SHP77 treated with DMSO at 0.1 percent for 48 hours (cell line): ENCODE data around the gene IDUA.

Experiments used
- DNase-seq: peaks from one replicate; lab custom pipeline; 2025; lab: John Stamatoyannopoulos, UW

Gene IDUA

DNA sequence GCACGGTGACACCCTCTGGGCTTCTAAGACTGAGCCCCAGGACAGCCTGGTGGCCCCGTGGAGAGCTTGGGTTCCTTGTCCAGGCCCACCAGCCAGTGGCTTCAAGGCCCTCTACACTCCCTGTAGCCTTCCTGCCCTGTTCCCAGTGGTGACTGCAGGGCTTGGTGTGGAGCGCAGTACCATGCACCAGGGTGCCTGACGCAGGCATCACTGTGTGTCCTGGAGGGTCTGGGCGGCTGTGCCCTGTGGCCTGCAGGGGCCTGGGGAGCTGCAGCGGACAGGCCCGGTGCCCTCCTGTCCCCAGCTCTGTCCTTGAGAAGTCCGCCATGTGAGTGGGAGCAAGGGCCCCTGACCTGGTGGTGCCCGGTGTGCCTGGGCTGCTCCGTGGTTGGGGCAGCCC, 28.9 kb downstream of the IDUA start:
- no peak for DNase-seq

DNA sequence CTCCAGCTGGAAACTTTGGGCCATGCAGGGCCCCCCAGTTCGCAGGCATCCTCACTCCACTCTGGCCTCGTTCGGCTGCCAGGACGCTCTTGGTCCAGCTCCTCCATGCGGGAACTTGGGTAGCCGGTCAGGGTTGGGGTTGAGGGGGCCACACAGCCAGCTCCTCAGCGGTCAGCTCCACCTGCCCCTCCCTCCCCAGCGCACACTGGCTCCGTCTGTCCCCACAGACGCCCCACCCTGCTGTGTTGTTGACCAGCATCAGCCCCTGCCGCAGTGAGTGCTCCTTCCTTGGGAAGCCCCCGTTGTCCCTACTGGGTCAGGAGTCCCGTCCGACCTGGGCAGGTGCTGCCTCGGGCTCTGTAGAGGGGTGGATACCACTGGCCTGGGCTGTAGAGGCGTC, 30.4 kb downstream of the IDUA start:
- no peak for DNase-seq

DNA sequence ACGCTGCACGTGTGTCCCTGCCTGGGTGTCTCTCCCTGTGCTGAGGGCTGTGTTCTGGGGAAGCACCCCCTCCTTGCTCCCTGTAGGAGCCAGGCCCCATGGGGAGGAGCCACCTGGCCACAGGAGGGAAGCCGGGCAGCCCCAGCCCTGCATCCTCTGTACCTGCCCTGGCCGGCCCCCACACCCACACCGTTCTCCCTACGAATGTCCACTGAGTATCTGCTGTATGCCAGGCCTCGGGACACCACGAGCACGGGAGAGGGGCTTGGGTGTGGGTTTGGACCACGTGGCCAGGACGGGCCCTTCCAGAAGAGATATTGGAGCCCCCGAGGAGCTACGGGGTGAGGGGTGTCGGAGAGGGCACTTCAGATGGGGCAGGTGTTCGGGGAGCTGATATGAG, 30.9 kb downstream of the IDUA start:
- no peak for DNase-seq

DNA sequence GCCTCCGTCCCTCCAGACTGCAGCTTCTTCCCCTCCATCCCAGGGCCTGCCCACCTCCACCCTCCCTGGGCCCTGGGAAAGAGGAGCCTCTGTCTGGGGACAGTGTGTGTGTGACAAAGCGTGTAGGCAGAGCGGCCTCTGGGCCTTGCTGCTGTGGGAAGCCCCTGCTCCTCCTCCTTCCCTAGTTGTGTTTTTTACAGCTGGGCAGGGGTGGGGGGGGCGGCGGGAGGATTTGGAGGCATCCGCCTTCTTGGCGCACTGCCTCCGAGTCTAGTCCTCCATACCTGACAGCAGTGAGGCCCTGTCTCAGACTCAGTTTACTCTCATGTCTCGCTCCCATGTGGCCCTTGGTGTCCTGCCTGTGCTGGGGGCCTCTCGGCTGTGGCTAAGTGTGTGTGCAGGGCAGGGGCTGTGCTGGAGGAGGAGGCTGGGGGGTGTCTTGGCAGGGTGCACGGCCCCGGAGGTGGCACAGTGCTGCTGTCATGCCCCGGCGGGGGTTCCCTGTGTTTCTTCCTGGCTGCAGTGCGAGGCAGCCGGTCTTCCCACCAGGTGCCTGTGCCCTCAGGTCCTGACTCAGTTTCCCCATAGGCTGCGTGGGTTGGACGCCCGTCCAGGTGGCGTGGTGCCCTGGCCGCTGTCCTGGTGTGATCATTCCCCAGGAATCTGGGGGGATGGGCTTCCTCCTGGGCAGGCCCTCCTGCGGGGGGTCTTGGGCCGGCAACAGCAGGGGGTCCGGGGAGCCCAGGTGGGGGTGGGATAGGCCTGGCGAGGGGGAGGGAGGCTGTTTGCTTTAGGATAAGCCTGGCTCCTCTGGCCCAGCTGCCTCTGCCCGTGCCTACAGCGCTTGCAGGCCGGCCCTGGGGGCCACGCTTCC, 31.5 kb downstream of the IDUA start:
- DNase-seq: no peak

DNA sequence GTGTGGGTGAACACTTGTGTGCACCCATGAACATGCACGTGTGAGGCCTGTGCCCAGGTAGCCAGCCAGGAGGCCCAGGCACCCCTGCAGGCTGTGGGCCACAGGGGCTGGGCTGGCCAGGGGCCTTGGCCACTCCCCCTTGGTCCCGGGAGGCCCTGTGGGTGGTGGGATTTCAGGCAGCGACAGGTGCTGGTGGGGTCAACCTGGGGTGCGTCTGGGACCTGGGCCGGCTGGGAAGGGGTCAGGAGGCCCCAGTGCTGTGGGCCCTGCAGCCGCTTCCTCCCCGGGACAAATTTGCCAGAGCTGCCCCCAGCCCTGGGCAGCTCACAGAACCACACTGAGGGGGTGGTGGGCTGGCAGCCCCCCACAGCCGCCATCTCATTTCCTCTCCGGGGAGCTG, 32.5 kb downstream of the IDUA start:
- no peak for DNase-seq

DNA sequence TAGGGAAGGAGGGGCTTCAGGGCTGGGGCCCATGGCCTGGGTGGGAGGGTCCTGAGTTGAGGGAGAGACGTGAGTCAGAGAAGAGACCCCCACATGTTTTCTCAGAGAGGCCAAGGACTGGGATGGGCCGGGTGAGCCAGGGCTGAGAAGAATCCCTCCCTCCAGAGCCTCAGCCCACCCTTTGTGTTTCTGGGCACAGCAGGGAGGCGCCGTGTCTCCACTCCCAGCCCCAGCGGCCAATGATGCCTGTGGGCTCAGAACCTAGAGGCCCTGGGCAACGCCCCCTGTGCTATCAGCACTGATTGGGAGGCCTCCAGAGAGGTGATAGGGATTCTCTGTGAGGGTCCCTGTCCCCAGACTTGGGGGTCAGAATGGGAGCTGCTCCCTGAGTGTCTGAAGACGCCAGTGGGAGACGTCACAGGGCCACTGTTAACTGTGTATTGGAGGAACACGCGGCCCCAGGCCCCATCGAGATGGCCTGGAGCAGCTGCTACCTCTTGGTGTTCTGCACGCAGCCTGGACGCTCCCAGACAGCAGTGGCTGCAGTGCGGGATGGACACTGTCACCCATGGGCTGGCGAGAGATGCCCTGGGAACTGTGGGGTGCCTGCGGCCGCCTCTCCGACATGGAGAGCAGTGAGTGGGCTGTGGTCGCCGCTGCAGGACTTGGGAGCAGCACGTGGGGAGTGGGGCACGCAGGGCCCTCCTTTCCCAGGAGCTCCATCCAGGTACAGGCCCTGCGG, 33.1 kb downstream of the IDUA start:
- DNase-seq: no peak

DNA sequence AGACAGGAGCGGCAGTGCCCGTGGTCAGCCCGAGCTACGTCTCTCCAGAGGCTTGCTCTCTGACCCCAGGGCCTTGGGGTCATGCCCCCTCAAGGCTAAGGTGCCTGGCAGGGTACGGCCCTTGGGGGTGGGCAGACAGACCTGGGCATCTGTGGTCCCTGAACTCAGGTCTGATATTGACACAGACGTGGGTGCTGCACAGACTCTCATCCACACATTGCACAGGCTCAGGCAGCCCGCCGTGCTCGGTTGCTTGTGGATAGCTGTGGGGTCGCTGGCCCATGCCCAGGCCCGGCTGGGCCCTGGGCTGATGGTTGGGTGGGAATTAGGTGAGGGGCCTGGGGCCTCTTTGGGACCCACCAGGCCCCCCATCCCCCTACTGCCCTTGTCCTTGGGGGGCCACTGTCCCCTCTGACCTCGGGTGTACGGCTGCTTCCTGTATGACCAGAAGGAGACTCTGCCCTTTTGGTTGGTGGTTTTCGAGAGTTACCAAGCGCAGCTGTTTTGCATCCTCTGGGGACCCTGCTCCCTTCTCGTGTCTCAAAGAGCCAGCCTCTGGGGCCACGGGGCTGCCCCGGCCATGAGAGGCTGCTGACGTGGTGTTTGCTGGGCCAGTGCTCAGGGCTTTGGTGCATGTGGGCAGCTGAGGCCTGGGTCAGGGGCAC, 34.7 kb downstream of the IDUA start:
- no peak for DNase-seq

DNA sequence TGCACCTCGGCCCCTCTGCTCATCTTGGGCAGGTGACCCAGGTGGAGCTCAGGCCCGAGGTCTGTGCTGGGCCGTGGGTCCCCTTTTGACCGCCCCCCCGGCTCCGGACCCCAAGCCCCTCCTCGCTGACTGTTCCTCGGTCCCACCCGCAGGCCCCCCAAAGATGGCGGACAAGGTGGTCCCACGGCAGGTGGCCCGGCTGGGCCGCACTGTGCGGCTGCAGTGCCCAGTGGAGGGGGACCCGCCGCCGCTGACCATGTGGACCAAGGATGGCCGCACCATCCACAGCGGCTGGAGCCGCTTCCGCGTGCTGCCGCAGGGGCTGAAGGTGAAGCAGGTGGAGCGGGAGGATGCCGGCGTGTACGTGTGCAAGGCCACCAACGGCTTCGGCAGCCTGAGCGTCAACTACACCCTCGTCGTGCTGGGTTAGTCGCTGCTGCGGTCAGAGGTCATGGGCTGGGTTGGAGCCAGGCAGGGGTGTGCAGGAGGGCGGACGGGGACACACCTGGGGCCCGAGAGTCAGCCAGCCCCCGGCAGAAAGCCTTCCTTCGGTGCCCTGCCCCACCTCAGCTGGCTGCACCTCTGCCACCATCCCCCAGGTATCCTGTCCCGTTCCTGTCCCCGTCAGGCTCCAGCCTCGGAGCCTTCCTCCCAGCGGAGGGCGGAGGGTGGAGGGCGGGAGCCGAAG, 35.4 kb downstream of the IDUA start:
- DNase-seq: no peak

DNA sequence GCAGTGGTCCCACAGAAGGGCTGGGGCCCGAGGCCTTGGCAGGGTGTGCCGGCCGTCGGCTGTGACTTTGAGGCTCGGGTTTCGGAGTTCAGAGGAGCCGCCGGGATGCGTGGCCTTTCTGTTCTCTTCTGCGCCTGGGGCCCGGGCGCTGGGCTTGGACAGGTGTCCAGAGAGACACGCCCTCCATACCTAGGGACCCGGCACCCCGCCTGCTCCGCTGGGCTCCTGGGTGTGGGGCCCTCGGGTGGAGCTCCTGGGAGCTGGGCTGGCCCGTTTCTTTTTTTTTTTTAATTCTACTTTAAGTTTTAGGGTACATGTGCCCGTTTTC, 35.9 kb downstream of the IDUA start:
- DNase-seq: no peak

DNA sequence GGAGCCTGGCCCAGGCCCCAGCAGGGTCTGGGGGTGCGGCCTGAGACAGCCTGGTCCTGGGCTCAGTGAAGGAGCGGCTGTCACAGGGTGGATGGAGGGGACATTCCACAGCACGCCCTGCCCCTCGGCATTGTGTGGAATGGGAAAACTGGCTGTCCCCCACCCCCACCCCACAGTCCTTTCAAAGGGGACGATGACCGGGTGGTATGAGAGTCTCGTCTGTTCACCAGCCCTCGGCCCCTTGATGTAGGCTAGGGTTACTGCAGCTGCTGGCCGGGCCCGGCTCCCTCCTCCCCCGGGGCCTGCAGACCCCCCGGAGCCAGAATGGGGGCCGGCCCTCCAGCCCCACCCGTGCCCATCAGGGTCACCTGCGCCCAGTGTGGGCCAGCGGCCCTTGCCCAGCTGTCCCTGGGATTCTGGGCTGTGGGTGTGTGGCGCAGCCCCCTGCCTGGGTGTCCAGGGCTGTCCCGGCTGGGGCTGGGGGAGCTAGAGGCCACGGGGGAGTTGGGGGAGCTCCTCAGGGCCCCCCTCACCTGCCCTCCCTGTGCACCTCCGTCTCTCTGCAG, 36.3 kb downstream of the IDUA start:
- no peak for DNase-seq

DNA sequence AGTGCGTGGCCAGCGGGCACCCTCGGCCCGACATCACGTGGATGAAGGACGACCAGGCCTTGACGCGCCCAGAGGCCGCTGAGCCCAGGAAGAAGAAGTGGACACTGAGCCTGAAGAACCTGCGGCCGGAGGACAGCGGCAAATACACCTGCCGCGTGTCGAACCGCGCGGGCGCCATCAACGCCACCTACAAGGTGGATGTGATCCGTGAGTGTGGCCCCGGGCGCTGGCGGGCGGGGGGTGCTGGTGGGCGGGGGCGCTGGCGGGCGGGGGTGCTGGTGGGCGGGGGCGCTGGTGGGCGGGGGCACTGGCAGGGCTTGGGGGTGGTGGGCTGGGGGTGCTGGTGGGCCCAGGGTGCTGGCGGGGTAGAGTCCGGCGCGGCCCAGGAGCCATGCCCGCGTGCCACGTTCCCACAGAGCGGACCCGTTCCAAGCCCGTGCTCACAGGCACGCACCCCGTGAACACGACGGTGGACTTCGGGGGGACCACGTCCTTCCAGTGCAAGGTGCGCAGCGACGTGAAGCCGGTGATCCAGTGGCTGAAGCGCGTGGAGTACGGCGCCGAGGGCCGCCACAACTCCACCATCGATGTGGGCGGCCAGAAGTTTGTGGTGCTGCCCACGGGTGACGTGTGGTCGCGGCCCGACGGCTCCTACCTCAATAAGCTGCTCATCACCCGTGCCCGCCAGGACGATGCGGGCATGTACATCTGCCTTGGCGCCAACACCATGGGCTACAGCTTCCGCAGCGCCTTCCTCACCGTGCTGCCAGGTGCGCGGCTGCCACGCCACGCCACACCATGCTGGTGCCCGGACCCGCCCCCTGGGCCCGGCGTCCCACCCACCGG, 37.3 kb downstream of the IDUA start:
- no peak for DNase-seq

DNA sequence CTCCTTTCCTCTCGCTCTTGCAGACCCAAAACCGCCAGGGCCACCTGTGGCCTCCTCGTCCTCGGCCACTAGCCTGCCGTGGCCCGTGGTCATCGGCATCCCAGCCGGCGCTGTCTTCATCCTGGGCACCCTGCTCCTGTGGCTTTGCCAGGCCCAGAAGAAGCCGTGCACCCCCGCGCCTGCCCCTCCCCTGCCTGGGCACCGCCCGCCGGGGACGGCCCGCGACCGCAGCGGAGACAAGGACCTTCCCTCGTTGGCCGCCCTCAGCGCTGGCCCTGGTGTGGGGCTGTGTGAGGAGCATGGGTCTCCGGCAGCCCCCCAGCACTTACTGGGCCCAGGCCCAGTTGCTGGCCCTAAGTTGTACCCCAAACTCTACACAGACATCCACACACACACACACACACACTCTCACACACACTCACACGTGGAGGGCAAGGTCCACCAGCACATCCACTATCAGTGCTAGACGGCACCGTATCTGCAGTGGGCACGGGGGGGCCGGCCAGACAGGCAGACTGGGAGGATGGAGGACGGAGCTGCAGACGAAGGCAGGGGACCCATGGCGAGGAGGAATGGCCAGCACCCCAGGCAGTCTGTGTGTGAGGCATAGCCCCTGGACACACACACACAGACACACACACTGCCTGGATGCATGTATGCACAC, 38.2 kb downstream of the IDUA start:
- no peak for DNase-seq

DNA sequence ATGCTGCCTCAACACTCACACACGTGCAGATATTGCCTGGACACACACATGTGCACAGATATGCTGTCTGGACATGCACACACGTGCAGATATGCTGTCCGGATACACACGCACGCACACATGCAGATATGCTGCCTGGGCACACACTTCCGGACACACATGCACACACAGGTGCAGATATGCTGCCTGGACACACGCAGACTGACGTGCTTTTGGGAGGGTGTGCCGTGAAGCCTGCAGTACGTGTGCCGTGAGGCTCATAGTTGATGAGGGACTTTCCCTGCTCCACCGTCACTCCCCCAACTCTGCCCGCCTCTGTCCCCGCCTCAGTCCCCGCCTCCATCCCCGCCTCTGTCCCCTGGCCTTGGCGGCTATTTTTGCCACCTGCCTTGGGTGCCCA, 39.3 kb downstream of the IDUA start:
- no peak for DNase-seq

DNA sequence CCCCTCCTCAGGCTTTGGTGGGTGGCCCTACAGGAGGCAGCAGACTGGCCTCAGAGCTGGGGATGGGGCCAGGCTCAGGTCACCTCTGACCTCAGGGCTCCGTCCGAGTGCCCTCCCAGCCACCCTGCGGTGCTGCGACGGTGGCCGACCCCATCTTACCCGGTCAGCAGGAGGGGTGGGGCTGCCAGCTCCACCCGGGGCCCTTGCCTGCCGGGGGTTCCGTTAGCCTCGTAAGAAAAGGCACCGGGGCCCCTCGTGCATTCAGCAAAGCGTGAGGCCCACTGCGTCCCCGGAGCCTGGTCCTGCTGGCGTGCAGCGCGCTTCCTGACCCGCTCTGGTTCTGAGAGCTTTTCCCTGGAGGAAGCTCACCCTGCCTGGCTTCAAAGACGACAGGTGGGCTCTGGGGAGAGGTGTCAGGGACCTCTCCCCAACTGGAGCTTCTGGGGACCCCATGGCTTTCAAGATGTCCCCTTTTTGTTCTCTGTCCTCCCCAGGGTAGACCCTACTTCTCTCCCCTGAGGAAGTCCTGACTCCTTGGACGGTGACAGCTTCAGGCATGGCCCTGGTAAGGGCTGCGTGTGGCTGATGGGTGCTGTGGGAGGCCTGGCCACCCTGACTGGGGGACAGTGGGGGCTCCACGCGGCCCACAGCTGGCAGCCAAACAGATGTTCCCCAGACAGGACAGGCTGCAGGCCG, 40.5 kb downstream of the IDUA start:
- no peak for DNase-seq

DNA sequence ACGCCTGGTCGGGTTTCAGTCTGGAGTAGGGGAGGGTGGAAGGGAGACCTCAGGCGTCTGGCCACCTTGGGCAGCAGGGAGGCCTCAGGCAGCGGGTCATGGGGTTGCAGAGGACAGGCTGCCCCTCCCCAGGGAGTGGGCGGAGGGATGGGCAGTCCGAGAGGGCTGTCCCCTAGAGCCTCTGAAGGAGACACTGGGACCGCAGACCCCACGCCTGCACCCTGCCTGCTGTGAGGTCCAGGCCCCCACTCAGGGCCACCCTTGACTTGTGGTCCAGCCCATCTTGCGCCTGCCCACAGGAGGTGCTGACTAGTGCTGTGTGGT, 41.0 kb downstream of the IDUA start:
- no peak for DNase-seq

DNA sequence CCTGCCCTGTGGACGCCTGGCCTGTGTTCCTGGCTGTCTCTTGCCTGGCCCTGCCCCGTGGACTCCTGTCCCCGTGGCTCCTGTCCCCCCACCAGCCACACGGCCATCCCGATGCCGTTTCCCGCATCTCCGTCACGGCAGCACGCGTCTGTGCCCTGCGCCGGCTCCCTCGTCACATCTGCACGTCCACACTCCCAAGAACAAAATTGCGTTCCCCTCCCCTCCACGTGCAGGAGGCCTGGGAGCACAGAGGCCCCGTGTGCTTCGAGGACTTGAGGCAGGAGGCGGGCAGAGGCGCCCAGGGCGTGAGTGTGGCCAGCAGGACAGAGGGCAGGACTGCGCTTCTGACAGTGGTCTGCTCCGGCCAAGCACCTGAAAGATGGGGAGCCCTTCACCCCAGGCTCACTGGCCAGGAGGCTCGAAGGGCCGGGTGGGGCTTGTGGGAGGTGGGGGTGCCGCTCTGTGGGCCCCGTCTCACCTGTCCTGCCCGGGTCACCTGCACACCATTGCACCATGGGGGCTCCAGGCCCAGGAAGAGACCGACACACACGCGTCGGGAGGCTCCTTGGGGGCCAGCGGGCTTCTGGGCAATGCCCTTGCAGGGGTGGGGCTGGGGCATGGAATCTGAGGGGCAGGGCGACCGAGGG, 41.9 kb downstream of the IDUA start:
- no peak for DNase-seq

DNA sequence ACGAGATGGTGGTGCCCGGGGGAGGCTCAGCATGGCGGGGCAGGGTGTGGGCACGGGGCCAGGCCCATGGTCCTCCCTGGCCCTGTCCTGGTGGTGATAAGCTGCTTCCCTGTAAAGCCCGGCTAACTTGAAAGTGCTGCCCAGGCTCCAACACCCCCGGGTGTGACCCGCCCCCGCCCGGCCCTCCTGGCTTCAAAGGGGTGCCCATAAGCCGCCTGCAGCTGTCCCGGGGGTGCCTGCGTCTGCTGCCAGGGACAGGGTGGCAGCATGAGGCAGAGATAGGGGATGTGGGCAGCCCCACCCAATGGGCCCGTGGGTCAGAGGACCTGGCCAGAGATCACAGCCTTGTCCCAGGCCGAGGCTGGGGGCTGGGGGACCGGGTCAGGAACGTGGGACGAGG, 42.7 kb downstream of the IDUA start:
- DNase-seq: no peak

DNA sequence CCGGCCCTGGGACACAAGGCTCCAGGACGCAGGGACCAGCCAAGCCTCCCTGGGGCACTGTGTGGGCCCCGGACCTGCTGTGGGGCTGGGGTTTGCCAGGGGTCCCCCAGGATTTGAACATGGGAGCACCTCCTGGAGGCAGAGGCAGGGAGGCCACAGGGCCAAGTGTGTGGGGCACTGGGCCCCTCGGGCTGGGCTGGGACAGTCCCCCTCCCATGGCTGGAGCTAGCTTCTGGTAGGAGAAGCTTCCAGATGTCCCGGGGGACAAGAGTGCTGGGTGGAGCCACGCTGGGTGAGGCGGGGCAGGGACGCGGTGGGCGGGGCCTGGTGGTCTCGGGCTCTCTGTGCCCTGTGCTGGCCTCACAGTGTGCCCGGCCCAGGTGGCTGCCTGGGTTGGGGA, 43.2 kb downstream of the IDUA start:
- DNase-seq: no peak

DNA sequence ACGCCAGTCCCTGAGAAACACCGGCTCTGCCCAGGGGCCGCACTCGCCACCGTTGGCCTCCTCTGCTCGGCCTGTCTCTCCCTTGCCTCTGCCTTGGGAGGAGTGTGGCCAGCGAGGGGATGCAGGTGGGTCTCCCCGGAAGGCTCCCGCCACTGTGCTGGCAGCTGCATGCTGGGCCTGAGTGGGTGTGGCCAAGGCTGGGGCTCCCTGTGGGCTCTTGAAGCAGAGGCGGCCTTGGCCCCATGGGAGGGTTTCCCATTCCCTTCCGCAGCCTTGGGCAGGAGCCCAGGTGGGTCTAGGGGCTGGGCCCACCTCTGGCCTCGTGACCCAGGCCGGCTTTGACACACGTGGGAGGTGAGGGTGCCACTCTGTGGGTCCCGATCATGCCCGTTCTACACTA, 43.7 kb downstream of the IDUA start:
- DNase-seq: no peak

DNA sequence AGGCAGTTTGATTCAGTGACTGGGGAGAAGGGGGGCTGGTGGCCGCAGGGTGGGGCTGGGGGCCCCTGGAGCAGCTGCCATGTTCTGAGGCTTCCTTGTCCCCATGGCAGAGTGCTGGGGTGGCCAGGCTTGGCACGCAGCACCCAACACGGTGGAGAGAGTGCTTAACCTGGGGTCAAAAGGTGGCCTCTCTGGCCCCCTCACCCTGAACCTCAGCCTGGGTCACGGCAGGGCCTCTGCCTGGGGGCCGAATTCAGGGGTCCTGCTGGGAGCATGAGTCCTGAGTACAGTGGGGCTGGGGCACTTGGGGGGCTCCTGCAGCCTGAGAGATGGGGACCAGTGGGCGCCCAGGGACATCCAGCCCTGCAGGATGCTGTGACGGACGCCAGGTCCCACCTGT, 44.5 kb downstream of the IDUA start:
- DNase-seq: no peak
